ENCODE data around the gene TMPRSS2.
"Not testable (repeated sequence)": the region's sequence is repeated elsewhere in the genome, so short reads cannot be mapped to it uniquely, and the experiment has no call there.

TMPRSS2 gene

GRCh38 chr21:41433566-41433965 is 74.4 kb downstream of the TMPRSS2 start:
- peak in 2 of 42 donors; percentile 4 to 16 for DNase-seq
- intact Hi-C loops (cut with DNase I), result no loop called here

DNA sequence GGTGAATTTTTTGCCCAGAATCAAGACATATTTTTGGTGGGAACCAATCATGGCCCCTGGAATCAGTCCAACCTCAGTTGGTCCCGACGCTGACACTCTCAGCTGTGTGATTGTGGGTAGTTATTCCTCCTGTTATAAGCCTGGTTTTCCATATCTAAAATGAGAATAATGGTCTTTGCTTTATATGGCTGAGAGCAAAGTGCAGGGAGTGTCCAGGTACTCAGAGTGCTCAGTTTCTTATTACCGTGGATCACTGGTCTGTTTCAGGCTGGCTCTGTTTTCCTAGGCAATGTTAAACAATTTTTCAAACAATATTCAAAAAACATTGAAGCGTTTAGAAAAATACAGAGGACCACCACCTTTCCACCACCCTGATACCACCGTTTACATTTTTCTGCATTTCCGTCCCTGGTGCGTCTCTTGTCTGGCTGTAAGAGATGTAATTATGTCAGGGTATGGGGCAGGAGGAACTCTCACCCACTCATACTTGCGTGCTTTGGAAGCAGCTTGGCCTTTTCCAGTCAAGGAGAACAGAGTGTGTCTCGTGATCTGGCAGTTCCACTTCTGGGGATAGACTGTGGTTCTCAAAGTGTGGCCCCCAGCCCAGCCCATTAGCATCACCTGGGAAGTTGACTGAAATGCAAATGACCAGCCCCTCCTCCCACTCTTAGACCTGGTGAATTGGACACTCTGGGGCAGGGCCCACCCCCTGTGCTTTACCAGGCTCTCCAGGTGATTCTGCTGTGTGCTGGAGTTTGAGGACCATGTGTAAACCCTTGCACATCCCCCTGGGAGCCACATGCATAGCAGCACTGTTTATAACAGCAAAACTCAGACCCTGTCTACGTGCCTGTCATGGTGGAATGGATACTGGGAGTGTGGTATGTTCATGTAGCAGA is 75.1 kb downstream of the TMPRSS2 start:
- DNase-seq, result peak in 2 of 42 donors; percentile 6 to 10

GRCh38 chr21:41431788-41432548 is 76.0 kb downstream of the TMPRSS2 start:
- peak in 2 of 42 donors; percentile 24 to 31 for DNase-seq
- intact Hi-C loops (cut with DNase I), result no loop called here

More for the DNA sequence above, 75.1 kb downstream of the TMPRSS2 start:
- intact Hi-C loops (cut with DNase I), result no loop called here

DNA sequence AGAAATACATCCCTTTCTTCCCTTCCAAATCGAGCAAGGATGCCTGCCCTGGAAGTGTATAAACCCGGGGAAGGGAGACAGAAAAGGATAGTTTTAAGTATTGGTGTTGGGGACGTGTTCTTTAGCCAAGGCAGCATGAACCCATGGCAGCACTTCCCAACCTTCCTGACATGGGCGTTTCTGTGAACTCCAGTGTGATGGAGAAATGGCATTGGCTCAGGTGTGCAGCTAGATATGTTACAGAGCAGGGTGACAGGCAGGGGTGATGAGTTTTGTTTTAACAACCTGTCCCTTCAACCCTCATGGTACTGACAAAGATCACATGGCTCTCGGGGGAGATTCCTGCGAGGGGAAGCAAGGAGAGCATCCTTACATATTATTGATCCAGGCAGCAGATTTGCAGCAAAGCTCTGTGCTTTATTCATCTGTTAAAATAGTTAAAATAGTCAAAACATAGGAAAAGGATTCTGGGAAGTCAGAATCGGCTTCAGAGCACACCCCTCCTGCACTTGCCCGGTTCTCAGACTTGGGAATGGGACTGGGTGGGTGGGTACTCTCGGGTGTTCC is 78.0 kb downstream of the TMPRSS2 start:
- peak in 2 of 42 donors; percentile 29 for DNase-seq

DNA sequence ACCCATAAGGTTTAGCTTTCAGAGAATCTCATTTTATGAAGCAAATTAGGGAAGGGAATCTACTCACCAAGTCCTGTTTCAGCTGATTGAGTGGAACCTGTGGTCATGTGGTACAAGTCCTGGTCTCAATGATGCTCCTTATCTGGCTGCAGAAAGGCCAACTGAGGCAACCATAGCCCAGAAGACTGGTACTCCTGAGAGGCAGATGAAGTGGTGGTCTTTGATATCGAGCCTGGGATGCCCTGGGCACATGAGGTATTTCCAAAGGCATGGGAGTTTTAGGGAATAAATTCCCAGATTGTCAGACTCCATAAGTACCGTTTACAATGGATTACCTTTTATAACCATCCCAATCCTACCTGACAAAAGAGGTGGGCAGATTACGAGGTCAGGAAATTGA is 78.7 kb downstream of the TMPRSS2 start:
- peak in 2 of 42 donors; percentile 26 to 29 for DNase-seq
- intact Hi-C loops (cut with DNase I), result no loop called here

More for the DNA sequence above, 78.0 kb downstream of the TMPRSS2 start:
- intact Hi-C loops (cut with DNase I), result no loop called here

DNA sequence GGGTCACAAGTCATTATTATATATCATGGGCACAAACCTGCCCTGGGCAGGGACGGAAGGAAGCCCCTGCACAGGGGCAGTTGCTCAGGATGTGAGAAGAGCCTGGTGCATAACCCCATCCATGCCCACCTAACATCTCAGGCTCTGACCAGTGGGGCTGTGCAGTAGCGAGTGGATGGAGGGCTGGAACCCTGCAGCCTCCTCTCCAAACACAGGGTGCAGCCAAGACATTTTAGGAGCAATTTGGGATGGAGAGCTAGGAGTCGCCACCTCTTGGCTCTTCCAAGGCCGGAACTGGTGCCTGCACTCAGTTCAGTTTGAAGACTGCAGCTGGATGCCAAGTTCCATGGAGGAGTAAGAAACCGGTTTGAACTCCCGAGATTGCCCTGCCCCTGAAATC is 79.1 kb downstream of the TMPRSS2 start:
- DNase-seq, result peak in 2 of 42 donors; percentile 30 to 31
- intact Hi-C loops (cut with DNase I), result no loop called here

DNA sequence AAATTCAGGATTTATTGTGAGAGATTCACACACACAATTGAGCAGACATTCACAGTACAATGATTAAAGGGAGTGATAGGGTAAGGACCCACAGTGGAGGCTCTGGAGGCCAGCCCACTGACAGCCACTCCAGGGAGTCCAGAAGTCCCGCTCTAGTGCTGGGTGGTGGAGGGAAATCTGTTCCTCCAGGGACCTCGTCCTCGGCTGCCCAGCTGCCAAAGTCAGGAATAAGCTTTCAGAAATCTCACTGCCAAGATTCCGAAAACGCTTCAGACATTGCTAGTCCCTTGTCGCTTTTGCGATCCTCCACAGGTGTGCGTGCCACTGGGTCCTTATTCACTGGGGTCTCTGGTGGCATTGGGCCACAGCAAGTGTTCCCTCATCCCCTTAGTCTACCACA is 79.6 kb downstream of the TMPRSS2 start:
- intact Hi-C loops (cut with DNase I), result no loop called here

DNA sequence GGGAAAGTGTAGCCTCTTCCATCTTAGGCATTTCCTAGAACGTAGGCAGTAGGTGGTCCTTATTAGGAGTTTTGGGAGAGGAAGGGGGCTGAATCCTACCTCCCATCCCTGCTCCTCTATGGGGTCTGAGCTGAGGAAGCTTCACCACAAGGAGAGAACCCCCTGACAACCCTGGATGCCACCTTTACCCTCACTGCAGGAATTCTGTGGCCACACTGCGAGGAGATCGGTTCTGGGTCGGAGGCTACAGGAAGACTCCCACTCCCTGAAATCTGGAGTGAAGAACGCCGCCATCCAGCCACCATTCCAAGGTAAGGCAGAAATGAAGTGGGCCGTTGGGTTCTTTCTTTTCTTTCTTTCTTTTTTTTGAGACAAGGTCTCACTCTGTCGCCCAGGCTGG is 80.4 kb downstream of the TMPRSS2 start:
- intact Hi-C loops (cut with DNase I), result no loop called here
- peak in 2 of 42 donors; percentile 12 to 29 for DNase-seq

More for the DNA sequence above, 79.6 kb downstream of the TMPRSS2 start:
- peak in 2 of 42 donors; percentile 29 to 33 for DNase-seq

DNA sequence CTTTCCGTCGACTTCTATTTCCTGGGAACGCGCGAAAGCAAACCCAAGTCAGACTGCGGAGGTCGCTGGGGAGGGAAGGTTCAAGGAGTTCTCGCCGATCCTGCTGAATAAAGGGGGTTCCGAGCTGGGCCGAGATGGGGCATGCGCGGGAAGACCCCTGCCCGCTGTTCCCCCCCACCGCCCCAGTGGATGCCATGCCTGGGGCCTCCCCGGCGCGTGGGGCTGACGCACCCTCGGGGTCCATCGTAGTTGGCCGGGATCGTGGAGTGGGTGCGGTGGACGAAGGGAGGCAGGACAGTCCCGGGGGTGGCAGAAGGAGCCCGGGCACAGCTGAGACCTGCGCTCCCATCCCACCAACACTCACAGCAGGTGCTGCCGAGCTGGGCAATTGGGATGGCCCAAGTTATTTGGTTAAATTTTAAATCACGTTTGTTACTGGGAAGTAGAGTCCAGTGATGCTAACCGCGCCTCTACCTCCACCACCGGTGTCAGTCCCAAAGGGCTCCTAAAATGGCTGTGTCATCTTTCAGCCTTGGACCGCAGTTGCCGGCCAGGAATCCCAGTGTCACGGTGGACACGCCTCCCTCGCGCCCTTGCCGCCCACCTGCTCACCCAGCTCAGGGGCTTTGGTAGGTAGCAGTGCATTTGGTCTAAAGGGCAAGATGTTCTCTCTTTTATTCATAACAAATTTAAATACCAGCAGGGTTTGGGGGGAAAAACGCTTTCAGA is 81.1 kb downstream of the TMPRSS2 start:
- DNase-seq, result peak in 3 of 42 donors; percentile 35 to 39 (median 35)
- intact Hi-C loops (cut with DNase I), result no loop called here

GRCh38 chr21:41425954-41426675 is 81.8 kb downstream of the TMPRSS2 start, which contains the start of gene MX1:
Gene MX1 (plus strand): TSS chr21:41426239. CDS start chr21:41432071, 5,832 bp downstream.
- intact Hi-C loops (cut with DNase I), result no loop called here
- peak; percentile 33 to 90 (median 72) for DNase-seq

DNA sequence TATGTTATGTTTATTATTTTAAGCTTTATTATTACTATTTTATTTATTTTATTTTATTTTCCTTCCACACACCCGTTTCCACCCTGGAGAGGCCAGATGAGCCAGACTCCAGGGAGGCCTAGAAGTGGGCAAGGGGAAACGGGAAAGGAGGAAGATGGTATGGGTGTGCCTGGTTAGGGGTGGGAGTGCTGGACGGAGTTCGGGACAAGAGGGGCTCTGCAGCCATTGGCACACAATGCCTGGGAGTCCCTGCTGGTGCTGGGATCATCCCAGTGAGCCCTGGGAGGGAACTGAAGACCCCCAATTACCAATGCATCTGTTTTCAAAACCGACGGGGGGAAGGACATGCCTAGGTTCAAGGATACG is 82.4 kb downstream of the TMPRSS2 start:
- intact Hi-C loops (cut with DNase I), result no loop called here
- peak in 1 of 42 donors; percentile 28 for DNase-seq

DNA sequence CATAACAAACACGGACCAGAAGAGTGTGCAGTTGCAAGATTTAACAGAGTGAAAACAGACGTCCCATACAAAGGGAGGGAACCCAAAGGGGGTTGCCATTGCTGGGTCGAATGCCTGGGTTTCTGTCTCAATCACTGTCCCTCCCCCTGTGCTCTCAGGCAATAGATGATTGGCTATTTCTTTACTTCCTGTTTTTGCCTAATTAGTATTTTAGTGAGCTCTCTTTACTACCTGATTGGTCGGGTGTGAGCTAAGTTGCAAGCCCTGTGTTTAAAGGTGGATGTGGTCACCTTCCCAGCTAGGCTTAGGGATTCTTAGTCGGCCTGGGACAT is 84.7 kb downstream of the TMPRSS2 start:
- DNase-seq; intact Hi-C loops (cut with DNase I): not testable (repeated sequence)

DNA sequence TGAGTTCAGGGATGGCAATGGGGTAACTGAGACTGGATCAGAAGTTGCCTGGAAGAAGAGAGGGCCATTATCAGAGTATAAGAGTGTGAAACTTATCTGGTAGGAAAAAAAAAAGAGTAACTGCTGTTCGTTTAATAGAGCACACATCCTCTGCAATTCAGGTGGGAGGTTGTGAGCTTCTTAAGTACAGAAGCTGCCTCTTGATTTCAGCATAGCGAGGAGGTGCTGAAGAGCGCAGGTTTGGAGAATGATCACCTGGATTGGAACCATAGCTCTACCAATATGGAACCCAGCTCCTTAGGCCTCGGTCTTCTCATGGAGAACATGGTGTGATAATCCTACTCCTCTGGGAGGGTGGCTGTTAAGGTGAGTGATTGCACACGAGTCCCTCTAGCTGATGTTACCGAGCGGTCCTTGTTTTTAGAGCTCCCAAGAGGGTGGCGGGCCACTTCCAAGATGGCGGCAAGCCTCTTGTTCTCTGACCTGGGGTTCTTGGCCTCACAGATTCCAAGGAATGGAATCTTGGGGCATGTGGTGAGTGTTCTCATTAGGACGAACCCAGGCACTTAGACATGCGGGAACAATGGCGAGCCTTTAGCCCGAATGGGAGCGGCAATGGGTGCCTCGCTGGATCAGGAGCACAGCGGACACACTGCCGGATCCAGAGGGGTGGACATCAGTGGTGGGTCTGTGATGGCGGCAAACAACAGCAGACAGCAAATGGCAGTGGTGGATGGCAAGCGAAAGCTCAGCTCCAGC is 85.2 kb downstream of the TMPRSS2 start:
- DNase-seq, result peak in 14 of 42 donors; percentile 13 to 64 (median 39)
- intact Hi-C loops (cut with DNase I), result no loop called here

GRCh38 chr21:41420998-41421397 is 87.0 kb downstream of the TMPRSS2 start:
- peak in 2 of 42 donors; percentile 6 to 20 for DNase-seq
- intact Hi-C loops (cut with DNase I), result not testable (repeated sequence)

GRCh38 chr21:41419921-41420862 is 87.8 kb downstream of the TMPRSS2 start:
- DNase-seq, result peak; percentile 25 to 87 (median 64)
- intact Hi-C loops (cut with DNase I), result no loop called here

- peak in 3 of 42 donors; percentile 29 to 41 (median 37) for DNase-seq
- intact Hi-C loops (cut with DNase I), result no loop called here
Observed at GRCh38 chr21:41418956-41419680, 88.8 kb downstream of the TMPRSS2 start.
